ENCODE data around the gene LKAAEAR1. TPM values are rescaled to one million over a fixed set of nuclear protein-coding genes. Genes with fewer than 3 reads are reported as not detected.

The LKAAEAR1 gene
- total RNA-seq, 5 donors from 2014 or later (not counting 1 experiment from before 2014, with no cell fraction given), result 0.30 to 0.86 (median 0.35) TPM; not detected in 2

DNA sequence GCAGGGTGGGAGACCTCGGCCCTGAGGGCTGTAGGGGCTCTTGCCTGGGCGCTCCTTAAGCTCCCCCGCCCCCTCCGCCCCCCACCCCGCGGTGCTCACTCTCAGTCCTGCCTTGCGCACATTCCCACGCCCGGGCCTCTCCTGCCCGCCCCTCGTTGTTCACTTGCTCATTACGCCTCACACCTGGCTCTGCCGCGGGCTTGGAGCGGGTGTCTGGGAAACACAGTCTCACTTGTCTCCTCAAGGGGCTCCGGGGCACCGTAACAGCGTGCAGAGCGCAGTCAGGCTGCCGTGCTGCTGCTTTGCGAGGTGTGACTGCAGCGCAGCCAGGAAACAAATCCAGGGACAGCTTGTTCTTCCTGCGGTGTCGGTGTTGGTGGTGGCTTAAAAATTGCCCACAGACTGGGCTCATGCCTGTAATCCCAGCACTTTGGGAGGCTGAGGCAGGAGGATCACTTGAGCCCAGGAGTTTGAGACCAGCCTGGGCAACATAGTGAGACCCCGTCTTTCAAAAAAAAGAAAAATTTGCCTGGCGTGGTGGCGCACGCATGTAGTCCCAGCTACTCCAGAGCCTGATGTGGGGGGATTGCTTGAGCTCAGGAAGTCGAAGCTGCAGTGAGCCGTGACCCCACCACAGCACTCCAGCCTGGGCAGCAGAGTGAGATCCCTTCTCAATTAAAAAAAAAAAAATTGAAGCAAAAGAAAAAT lies 18.6 kb upstream of the LKAAEAR1 start:
- peaks cover 16 to 25% (median 17%) of the 10 kb centered on the region in 3 donors for H3K4me1 Mint-ChIP-seq
- peak overlapping the region in 1 of 2 donors; percentile 19 for H3K4me3 ChIP-seq (ENCODE audit: control insufficient read depth in 1 of 2, extremely low read depth in 1 of 2, low read length in 1 of 2)
- no peak overlapping the region for H3K27ac Mint-ChIP-seq
- CTCF ChIA-PET, result interaction anchor here (0.6 to 0.7 kb wide), 5 partner anchors 16 to 400 kb away, joined by 3 to 7 read pairs (median 4); no protein-coding TSS in a partner anchor
- H3K9me3 Mint-ChIP-seq, result no peaks in the 10 kb centered on the region
- ATAC-seq (replicated peaks in 1 of 4) (no peak), DNase-seq (peak in 1 of 35 experiments; percentile 1)
- no peaks in the 10 kb centered on the region for H3K9me3 ChIP-seq
- peaks cover 0 to 9% of the 10 kb centered on the region in 2 donors for H3K36me3 ChIP-seq (ENCODE audit: control insufficient read depth in 2 of 2, extremely low read depth in 1 of 2, insufficient read depth in 1 of 2, low read length in 1 of 2)
- peaks cover 8 to 19% of the 10 kb centered on the region in 2 donors for H3K27me3 Mint-ChIP-seq
- H3K27ac ChIP-seq (ENCODE audit: low read length), result no peak overlapping the region
- POLR2A ChIA-PET, result interaction anchor here in 1 of 2 donors (0.6 to 0.8 kb wide), 2 partner anchors 17 to 121 kb away, joined by 3 to 5 read pairs; no protein-coding TSS in a partner anchor
- peaks cover 0 to 69% of the 10 kb centered on the region in 2 experiments for H3K27me3 ChIP-seq (replicated peaks in 1 of 2; ENCODE audit: control insufficient read depth in 2 of 2, extremely low read depth in 1 of 2, insufficient read depth in 2 of 2, low read length in 1 of 2)
- no peaks in the 10 kb centered on the region for H3K36me3 Mint-ChIP-seq
- WGBS (ENCODE audit: insufficient coverage), result 11% methylated on average over 19 of the region's 30 CpGs
- H3K4me3 Mint-ChIP-seq, result peak overlapping the region; percentile 49 to 78 (median 55)
- peaks cover 2 to 36% of the 10 kb centered on the region in 2 experiments for H3K4me1 ChIP-seq (ENCODE audit: control insufficient read depth in 1 of 2, extremely low read depth in 1 of 2, insufficient read depth in 2 of 2, low read length in 2 of 2)

DNA sequence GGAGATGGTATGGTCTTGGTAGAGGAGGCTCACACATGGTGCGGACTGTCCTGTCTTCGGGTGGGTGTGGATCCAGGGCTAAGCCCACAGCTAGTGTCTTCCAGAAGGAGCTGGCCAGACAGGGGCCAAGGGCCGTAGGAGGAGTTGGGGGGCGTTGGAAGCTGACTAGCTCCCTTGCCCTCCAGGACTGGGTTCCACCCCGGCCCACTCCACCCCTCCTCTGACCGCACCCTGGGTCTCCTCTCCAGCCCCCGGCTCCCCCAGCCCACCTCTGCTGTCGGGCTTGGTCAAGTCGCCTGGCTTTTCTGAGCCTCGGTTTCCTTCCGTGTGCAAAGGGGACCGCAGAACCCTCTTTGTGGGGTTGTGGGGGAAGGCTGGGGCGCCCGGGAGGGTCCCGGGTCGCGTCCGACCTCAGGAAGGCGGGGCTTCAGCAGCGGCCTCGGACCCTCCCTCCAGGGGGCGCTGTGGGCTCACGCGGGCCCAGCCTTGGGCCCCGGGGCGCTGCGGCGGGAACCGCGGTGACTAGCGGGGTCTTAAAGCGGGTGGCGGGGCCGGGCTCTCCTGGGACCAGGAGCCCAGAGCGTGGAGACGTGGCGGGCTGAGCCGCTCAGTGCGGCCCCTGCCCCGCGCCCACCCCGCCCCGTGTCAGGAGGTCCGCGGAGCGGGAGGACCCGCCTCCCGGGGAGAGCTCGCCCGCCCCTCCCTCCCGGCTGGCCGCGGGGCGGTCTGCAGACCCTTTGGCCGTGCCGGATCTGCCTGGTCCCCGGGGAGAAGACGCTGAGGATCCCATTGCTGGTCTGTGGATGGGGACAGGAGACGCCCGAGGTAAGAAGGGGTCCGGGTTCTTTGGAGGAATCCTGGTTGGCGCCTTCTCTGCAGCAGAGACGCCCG lies 17.8 kb upstream of the LKAAEAR1 start:
- ChIA-PET CTCF (interaction anchor here (0.6 to 0.7 kb wide), 5 partner anchors 17 to 399 kb away, joined by 3 to 7 read pairs (median 4); no protein-coding TSS in a partner anchor), POLR2A (interaction anchor here in 1 of 2 donors (0.6 to 0.8 kb wide), 2 partner anchors 18 to 120 kb away, joined by 3 to 5 read pairs; no protein-coding TSS in a partner anchor)
- Histone ChIP-seq H3K4me3 (ENCODE audit: control insufficient read depth in 1 of 2, extremely low read depth in 1 of 2, low read length in 1 of 2) (peak overlapping the region in 1 of 2 donors; percentile 19), H3K36me3 (ENCODE audit: control insufficient read depth in 2 of 2, extremely low read depth in 1 of 2, insufficient read depth in 1 of 2, low read length in 1 of 2) (peaks cover 0 to 14% of the 10 kb centered on the region in 2 donors), H3K27ac (ENCODE audit: low read length) (no peak overlapping the region), H3K9me3 (no peaks in the 10 kb centered on the region), H3K4me1 (ENCODE audit: control insufficient read depth in 1 of 2, extremely low read depth in 1 of 2, insufficient read depth in 2 of 2, low read length in 2 of 2) (peaks cover 2 to 28% of the 10 kb centered on the region in 2 experiments), H3K27me3 (replicated peaks in 1 of 2; ENCODE audit: control insufficient read depth in 2 of 2, extremely low read depth in 1 of 2, insufficient read depth in 2 of 2, low read length in 1 of 2) (peaks cover 0 to 62% of the 10 kb centered on the region in 2 experiments)
- peaks cover 8 to 19% of the 10 kb centered on the region in 2 donors for H3K27me3 Mint-ChIP-seq
- H3K4me1 Mint-ChIP-seq, result peaks cover 12 to 21% (median 16%) of the 10 kb centered on the region in 3 donors
- H3K27ac Mint-ChIP-seq, result no peak overlapping the region
- peaks cover under 1% of the 10 kb centered on the region for H3K36me3 Mint-ChIP-seq
- ATAC-seq (replicated peaks in 1 of 4) (peak; percentile 69 to 87 (median 84)), DNase-seq (peak in 34 of 35 experiments; percentile 35 to 82 (median 54))
- H3K9me3 Mint-ChIP-seq, result peaks cover 0 to under 1% (median 0%) of the 10 kb centered on the region in 3 donors
- peak overlapping the region; percentile 46 to 78 (median 50) for H3K4me3 Mint-ChIP-seq
- WGBS (ENCODE audit: insufficient coverage), result 3% methylated on average over 38 of the region's 64 CpGs

DNA sequence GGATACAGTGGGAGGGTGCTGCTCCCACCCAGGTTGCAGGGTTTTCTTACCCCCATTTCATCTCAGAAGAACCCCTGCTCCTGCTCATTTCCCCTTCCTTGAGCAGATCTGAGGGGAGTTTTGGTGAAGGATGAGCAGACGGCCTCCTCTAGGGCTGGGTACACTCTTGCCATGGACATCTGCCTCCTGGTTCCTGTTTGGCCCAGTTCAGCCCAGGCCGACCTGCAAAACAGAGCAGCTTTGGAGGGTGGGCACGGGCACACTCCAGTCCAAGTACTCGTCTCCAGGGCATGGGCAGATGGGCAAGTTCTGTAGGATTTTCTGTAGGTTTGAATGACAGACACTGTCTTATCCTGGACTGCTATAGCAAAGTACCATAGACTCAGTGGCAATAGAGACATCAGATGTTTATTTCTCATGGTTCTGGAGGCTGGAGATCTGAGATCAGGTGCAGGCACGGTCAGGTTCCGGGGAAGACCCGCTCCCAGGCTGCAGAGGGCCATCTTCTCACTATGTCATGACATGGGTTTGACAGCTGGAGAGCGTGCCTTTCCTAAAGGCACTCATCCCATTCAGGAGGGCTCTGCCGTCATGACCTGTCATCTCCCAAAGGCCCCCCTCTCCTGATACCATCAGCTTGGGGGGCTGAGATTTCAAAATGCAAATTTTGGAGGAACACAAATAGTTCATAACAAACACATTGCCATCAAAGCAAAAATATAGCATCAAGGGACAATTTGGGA lies 16.9 kb upstream of the LKAAEAR1 start:
- H3K27ac ChIP-seq (ENCODE audit: low read length), result no peak overlapping the region
- WGBS (ENCODE audit: insufficient coverage), result 89% methylated on average over 8 of the region's 9 CpGs
- peak overlapping the region; percentile 46 to 68 (median 50) for H3K4me3 Mint-ChIP-seq
- H3K4me1 Mint-ChIP-seq, result peaks cover 10 to 21% (median 12%) of the 10 kb centered on the region in 3 donors
- H3K27ac Mint-ChIP-seq, result no peak overlapping the region
- H3K9me3 Mint-ChIP-seq, result peaks cover 0 to 5% (median 0%) of the 10 kb centered on the region in 3 donors
- no peaks in the 10 kb centered on the region for H3K9me3 ChIP-seq
- H3K36me3 Mint-ChIP-seq, result peaks cover 4% of the 10 kb centered on the region
- H3K4me1 ChIP-seq (ENCODE audit: control insufficient read depth in 1 of 2, extremely low read depth in 1 of 2, insufficient read depth in 2 of 2, low read length in 2 of 2), result peaks cover 2 to 28% of the 10 kb centered on the region in 2 experiments
- peaks cover 0 to 61% of the 10 kb centered on the region in 2 experiments for H3K27me3 ChIP-seq (replicated peaks in 1 of 2; ENCODE audit: control insufficient read depth in 2 of 2, extremely low read depth in 1 of 2, insufficient read depth in 2 of 2, low read length in 1 of 2)
- H3K36me3 ChIP-seq (ENCODE audit: control insufficient read depth in 2 of 2, extremely low read depth in 1 of 2, insufficient read depth in 1 of 2, low read length in 1 of 2), result peaks cover 0 to 14% of the 10 kb centered on the region in 2 donors
- ATAC-seq (replicated peaks in 1 of 4), result no peak
- H3K4me3 ChIP-seq (ENCODE audit: control insufficient read depth in 1 of 2, extremely low read depth in 1 of 2, low read length in 1 of 2), result no peak overlapping the region
- DNase-seq, result no peak
- ChIA-PET CTCF (no interaction called here), POLR2A (no interaction called here)
- H3K27me3 Mint-ChIP-seq, result peaks cover 8 to 19% of the 10 kb centered on the region in 2 donors

DNA sequence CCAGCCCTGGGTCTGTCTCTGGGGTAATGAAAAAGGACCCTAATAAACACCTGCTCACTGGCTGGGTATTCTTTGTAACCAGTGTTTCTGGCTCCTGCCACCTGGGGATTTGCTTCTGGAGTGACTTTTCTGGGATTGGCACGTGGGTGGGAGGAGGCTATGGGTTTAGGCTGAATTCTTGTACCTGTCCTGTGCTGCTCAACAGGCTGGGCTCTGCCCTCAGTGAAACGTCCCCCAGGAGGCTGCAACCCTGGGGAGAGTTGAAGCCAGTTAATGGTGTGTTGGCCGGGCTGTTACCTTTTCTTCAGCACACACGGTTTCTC lies 16.3 kb upstream of the LKAAEAR1 start:
- POLR2A ChIA-PET, result no interaction called here
- Mint-ChIP-seq H3K9me3 (peaks cover 0 to 5% (median 0%) of the 10 kb centered on the region in 3 donors), H3K4me1 (peaks cover 10 to 24% (median 12%) of the 10 kb centered on the region in 3 donors), H3K27ac (no peak overlapping the region), H3K36me3 (peaks cover 4% of the 10 kb centered on the region), H3K4me3 (no peak overlapping the region), H3K27me3 (peaks cover 8 to 19% of the 10 kb centered on the region in 2 donors)
- 63% methylated on average over 2 of the region's 4 CpGs for WGBS (ENCODE audit: insufficient coverage)
- DNase-seq (no peak), ATAC-seq (replicated peaks in 1 of 4) (peak in 1 of 4 experiments; percentile 31)
- H3K9me3 ChIP-seq, result no peaks in the 10 kb centered on the region
- peaks cover 2 to 31% of the 10 kb centered on the region in 2 experiments for H3K4me1 ChIP-seq (ENCODE audit: control insufficient read depth in 1 of 2, extremely low read depth in 1 of 2, insufficient read depth in 2 of 2, low read length in 2 of 2)
- peaks cover 0 to 19% of the 10 kb centered on the region in 2 donors for H3K36me3 ChIP-seq (ENCODE audit: control insufficient read depth in 2 of 2, extremely low read depth in 1 of 2, insufficient read depth in 1 of 2, low read length in 1 of 2)
- peaks cover 0 to 58% of the 10 kb centered on the region in 2 experiments for H3K27me3 ChIP-seq (replicated peaks in 1 of 2; ENCODE audit: control insufficient read depth in 2 of 2, extremely low read depth in 1 of 2, insufficient read depth in 2 of 2, low read length in 1 of 2)
- H3K4me3 ChIP-seq (ENCODE audit: control insufficient read depth in 1 of 2, extremely low read depth in 1 of 2, low read length in 1 of 2), result no peak overlapping the region
- CTCF ChIA-PET, result no interaction called here
- no peak overlapping the region for H3K27ac ChIP-seq (ENCODE audit: low read length)

DNA sequence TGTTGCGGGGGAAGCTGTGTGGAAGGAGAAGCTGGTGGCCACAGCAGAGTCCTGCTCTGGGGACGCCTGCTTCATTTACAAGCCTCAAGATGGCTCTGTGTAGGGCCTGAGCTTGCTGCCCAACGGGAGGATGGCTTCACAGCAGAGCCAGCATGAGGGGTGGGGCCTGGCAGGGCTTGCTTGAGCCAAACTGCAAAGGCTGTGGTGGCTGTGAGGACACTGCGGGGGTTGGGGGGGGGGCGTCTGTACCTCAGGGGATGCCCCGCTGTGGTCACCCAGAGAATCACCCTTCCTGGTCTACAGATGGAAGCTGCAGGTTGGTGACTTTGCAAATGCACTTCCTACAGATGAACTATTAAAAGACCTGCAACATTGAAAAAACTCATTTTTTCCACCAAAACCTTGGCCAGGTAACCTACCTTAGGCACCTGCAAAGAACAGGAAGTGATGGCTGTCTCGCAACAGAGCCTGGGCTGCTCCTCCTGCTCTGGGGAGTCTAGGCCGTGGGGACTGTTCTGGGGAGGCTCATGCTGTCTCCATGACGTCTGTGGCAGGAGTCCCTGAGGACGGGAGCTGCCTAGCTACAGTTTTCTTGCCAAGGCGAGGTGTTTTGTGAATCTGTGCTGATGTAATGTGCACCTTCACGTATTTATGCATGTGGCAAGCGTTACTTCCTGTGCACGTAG lies 15.8 kb upstream of the LKAAEAR1 start:
- DNase-seq, result peak in 19 of 35 experiments; percentile 10 to 85 (median 33)

More for the DNA sequence above, 15.8 kb upstream of the LKAAEAR1 start:
- Histone ChIP-seq H3K4me3 (ENCODE audit: control insufficient read depth in 1 of 2, extremely low read depth in 1 of 2, low read length in 1 of 2) (no peak overlapping the region), H3K27me3 (replicated peaks in 1 of 2; ENCODE audit: control insufficient read depth in 2 of 2, extremely low read depth in 1 of 2, insufficient read depth in 2 of 2, low read length in 1 of 2) (peaks cover 0 to 56% of the 10 kb centered on the region in 2 experiments), H3K27ac (ENCODE audit: low read length) (no peak overlapping the region), H3K4me1 (ENCODE audit: control insufficient read depth in 1 of 2, extremely low read depth in 1 of 2, insufficient read depth in 2 of 2, low read length in 2 of 2) (peaks cover 2 to 31% of the 10 kb centered on the region in 2 experiments), H3K36me3 (ENCODE audit: control insufficient read depth in 2 of 2, extremely low read depth in 1 of 2, insufficient read depth in 1 of 2, low read length in 1 of 2) (peaks cover 0 to 19% of the 10 kb centered on the region in 2 donors), H3K9me3 (no peaks in the 10 kb centered on the region)
- H3K4me3 Mint-ChIP-seq, result no peak overlapping the region
- WGBS (ENCODE audit: insufficient coverage), result 61% methylated on average over 9 of the region's 14 CpGs
- CTCF ChIA-PET, result interaction anchor here in 1 of 2 donors (0.6 kb wide), 1 partner anchor 372 kb away, joined by 3 read pairs; no protein-coding TSS in a partner anchor
- H3K4me1 Mint-ChIP-seq, result peaks cover 10 to 24% (median 12%) of the 10 kb centered on the region in 3 donors
- peak in 3 of 4 experiments; percentile 28 to 86 (median 29) for ATAC-seq (replicated peaks in 1 of 4)
- no peak overlapping the region for H3K27ac Mint-ChIP-seq
- H3K9me3 Mint-ChIP-seq, result peaks cover 0 to 5% (median 0%) of the 10 kb centered on the region in 3 donors
- POLR2A ChIA-PET, result no interaction called here
- peaks cover 8 to 19% of the 10 kb centered on the region in 2 donors for H3K27me3 Mint-ChIP-seq
- H3K36me3 Mint-ChIP-seq, result peaks cover 4% of the 10 kb centered on the region
